Measurements from ENCODE around the gene RXFP3.

Gene RXFP3, protein sequence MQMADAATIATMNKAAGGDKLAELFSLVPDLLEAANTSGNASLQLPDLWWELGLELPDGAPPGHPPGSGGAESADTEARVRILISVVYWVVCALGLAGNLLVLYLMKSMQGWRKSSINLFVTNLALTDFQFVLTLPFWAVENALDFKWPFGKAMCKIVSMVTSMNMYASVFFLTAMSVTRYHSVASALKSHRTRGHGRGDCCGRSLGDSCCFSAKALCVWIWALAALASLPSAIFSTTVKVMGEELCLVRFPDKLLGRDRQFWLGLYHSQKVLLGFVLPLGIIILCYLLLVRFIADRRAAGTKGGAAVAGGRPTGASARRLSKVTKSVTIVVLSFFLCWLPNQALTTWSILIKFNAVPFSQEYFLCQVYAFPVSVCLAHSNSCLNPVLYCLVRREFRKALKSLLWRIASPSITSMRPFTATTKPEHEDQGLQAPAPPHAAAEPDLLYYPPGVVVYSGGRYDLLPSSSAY

DNA sequence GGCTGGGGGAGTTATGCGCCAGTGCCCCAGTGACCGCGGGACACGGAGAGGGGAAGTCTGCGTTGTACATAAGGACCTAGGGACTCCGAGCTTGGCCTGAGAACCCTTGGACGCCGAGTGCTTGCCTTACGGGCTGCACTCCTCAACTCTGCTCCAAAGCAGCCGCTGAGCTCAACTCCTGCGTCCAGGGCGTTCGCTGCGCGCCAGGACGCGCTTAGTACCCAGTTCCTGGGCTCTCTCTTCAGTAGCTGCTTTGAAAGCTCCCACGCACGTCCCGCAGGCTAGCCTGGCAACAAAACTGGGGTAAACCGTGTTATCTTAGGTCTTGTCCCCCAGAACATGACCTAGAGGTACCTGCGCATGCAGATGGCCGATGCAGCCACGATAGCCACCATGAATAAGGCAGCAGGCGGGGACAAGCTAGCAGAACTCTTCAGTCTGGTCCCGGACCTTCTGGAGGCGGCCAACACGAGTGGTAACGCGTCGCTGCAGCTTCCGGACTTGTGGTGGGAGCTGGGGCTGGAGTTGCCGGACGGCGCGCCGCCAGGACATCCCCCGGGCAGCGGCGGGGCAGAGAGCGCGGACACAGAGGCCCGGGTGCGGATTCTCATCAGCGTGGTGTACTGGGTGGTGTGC is at the start of gene RXFP3:
TSS of gene RXFP3 (plus strand) at position 6 of the 636 bp plus-strand sequence. CDS start at position 361, 355 bp downstream.
- TF ChIP-seq, protein P1, sequence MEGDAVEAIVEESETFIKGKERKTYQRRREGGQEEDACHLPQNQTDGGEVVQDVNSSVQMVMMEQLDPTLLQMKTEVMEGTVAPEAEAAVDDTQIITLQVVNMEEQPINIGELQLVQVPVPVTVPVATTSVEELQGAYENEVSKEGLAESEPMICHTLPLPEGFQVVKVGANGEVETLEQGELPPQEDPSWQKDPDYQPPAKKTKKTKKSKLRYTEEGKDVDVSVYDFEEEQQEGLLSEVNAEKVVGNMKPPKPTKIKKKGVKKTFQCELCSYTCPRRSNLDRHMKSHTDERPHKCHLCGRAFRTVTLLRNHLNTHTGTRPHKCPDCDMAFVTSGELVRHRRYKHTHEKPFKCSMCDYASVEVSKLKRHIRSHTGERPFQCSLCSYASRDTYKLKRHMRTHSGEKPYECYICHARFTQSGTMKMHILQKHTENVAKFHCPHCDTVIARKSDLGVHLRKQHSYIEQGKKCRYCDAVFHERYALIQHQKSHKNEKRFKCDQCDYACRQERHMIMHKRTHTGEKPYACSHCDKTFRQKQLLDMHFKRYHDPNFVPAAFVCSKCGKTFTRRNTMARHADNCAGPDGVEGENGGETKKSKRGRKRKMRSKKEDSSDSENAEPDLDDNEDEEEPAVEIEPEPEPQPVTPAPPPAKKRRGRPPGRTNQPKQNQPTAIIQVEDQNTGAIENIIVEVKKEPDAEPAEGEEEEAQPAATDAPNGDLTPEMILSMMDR (IDR thresholded peaks at IDR 0.05; ENCODE audit: unreplicated experiment in 3 of 3), result no peak

DNA sequence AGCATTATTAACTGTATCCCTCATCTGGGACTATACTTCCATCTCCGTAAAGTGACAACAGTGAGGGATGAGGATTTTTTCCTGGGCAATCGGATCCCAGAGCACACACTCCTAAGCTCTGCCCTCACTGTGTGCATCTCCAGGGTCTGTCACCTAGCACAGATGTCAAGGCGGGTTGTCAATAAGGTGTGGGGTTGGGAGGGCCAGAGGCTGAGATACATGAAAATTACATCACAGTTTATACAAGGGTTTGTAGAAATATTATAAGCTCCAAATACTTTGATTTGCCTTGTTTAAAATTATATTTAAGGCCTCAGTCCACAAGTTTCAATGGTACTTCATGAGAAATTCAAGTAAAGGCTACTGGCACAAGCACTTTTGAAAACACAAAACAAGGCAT is 48.9 kb upstream of the RXFP3 start:
- Mint-ChIP-seq H3K27ac (no peak overlapping the region), H3K4me1 (peaks cover 27% of the 10 kb centered on the region), H3K4me3 (no peak overlapping the region), H3K9me3 (no peaks in the 10 kb centered on the region), H3K36me3 (ENCODE audit: low read depth) (no peaks in the 10 kb centered on the region), H3K27me3 (ENCODE audit: low read depth) (no peaks in the 10 kb centered on the region)
- TF ChIP-seq, protein P1 (IDR thresholded peaks at IDR 0.05; ENCODE audit: unreplicated experiment in 3 of 3), result no peak

More for the DNA sequence above, at the start of gene RXFP3:
- Mint-ChIP-seq H3K4me3 (peak within 1 kb of the TSS; percentile 82 to 85 (median 84)), H3K36me3 (ENCODE audit: low read depth) (no peaks in the 10 kb centered on the region), H3K27ac (no peak within 1 kb of the TSS), H3K4me1 (peaks cover 8% of the 10 kb centered on the region), H3K9me3 (no peaks in the 10 kb centered on the region), H3K27me3 (ENCODE audit: low read depth) (peaks cover 32% of the 10 kb centered on the region)

DNA sequence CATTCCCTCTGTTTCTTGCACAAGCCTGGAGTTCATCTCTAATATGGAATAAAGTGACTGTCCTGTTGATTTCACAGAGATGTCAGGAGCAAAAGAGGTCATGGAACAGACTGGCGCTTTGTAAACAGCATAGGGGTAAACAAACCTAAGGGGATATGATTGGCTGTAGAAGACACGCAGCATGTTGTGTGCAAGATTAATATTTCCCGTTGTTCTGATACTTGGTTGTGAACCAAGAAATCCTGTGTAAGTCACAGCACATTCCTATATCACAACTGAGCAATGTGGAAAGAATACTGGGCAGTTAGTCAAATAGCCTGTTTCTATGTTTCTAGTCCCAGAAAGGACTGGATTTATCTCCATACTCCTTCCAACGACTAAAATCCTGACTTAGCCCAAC is 47.6 kb upstream of the RXFP3 start:
- peak overlapping the region in 2 of 3 experiments; percentile 17 to 66 for H3K4me3 Mint-ChIP-seq
- H3K36me3 Mint-ChIP-seq (ENCODE audit: low read depth), result no peaks in the 10 kb centered on the region
- no peaks in the 10 kb centered on the region for H3K9me3 Mint-ChIP-seq
- peaks cover 39% of the 10 kb centered on the region for H3K4me1 Mint-ChIP-seq
- TF ChIP-seq, protein P1 (IDR thresholded peaks at IDR 0.05; ENCODE audit: unreplicated experiment in 3 of 3), result no peak
- no peaks in the 10 kb centered on the region for H3K27me3 Mint-ChIP-seq (ENCODE audit: low read depth)
- peak overlapping the region in 1 of 3 experiments; percentile 65 for H3K27ac Mint-ChIP-seq

DNA sequence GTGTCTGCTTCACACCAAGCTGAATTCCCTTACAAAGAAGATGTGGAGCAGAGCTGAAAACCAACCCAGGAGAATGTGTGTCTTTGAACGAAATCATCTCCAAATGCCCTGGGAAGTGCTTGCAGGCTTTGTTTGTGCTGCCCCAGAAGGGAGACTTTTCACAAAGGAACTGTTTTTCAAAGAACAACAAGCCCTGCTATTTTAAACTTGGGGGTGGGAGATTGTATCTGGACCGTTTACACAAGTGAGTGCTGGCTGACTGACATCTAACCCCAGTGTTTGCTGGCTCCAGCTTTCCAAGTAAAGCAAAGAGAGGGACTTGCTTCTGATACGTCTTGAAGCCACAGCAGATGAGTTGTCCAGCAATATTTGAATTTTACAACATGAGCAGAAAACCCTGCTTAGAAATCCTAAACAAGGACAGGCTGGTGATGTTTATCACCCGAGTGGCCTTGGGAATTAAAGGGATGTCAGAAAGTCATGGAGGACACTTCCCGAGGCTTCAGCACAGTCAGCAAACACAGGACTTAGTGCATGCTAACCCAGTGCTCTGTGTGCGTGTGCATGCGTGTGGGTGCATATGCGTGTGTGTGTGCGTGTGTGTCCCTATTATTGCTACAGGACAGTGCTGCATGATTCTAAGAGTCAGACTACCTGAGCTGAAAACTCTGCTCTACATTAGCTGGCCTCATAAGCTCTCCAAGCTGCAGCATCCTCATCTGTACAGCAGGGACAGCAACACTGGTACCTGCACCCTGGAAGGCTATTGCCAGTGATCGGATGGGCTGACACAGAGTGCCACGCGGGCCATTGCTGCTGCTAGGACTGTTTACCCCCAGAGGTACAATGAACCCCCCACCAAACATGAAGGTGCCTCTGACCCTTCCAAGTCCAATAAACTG is 45.8 kb upstream of the RXFP3 start:
- peaks cover 39% of the 10 kb centered on the region for H3K4me1 Mint-ChIP-seq
- H3K27ac Mint-ChIP-seq, result peak overlapping the region; percentile 91 to 95 (median 91)
- H3K36me3 Mint-ChIP-seq (ENCODE audit: low read depth), result no peaks in the 10 kb centered on the region
- H3K27me3 Mint-ChIP-seq (ENCODE audit: low read depth), result no peaks in the 10 kb centered on the region
- H3K9me3 Mint-ChIP-seq, result no peaks in the 10 kb centered on the region
- H3K4me3 Mint-ChIP-seq, result peak overlapping the region; percentile 86 to 94 (median 90)
- TF ChIP-seq, protein P1 (IDR thresholded peaks at IDR 0.05; ENCODE audit: unreplicated experiment in 3 of 3), result peak in 1 of 3 experiments; percentile 29

DNA sequence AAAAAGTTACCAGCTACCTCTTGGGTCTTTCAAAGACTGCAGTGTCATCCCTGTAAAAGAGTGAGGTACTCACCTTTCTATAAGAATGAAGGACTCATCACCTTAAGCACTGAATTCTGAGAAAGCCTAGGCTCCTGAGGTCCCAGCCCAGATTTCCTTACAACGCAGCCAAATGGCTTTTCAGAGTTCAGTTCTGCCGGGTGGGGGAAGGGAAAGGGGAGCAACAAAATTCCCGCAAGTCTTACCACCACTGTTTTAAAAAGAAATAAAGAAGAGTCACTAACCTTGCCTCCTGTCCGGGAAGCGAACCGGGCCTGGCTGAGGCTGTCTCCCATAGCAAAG is 44.8 kb upstream of the RXFP3 start:
- TF ChIP-seq, protein P1 (IDR thresholded peaks at IDR 0.05; ENCODE audit: unreplicated experiment in 3 of 3), result no peak

More for the DNA sequence above, 44.8 kb upstream of the RXFP3 start:
- no peaks in the 10 kb centered on the region for H3K27me3 Mint-ChIP-seq (ENCODE audit: low read depth)
- H3K27ac Mint-ChIP-seq, result peak overlapping the region; percentile 91 to 95 (median 91)
- no peaks in the 10 kb centered on the region for H3K9me3 Mint-ChIP-seq
- H3K36me3 Mint-ChIP-seq (ENCODE audit: low read depth), result no peaks in the 10 kb centered on the region
- H3K4me3 Mint-ChIP-seq, result peak overlapping the region; percentile 86 to 94 (median 90)
- H3K4me1 Mint-ChIP-seq, result peaks cover 39% of the 10 kb centered on the region
